Measurements from ENCODE around the gene CANX. TPM values are rescaled to one million over a fixed set of nuclear protein-coding genes. Genes with fewer than 3 reads are reported as not detected.
"Not testable (repeated sequence)": the region's sequence is repeated elsewhere in the genome, so short reads cannot be mapped to it uniquely, and the experiment has no call there.

The CANX gene
- total RNA-seq, 1 experiment from 2014 or later = 538 TPM

GRCh38 chr5:179680780-179681401, 17.9 kb upstream of the CANX start, which contains the start of gene CBY3:
Gene CBY3, minus strand, starts transcription at chr5:179681034. Its CDS starts 116 bp downstream, at chr5:179680918.
- H4K91ac ChIP-seq (ENCODE audit: insufficient read length, low read depth, low read length) = no peak within 1 kb of the TSS
- H3K18ac ChIP-seq (ENCODE audit: insufficient read length, low read depth, low read length) = no peak within 1 kb of the TSS
- Mint-ChIP-seq H3K9me3 (peaks cover 0 to 4% of the 10 kb centered on the region in 2 experiments; a peak in 2 of 5 replicates), H3K27ac (peak within 1 kb of the TSS in 1 of 3 experiments; percentile 25; a peak in 1 of 7 replicates), H3K36me3 (ENCODE audit: insufficient read depth in 1 of 3, low read depth in 3 of 3) (peaks cover 12 to 18% (median 18%) of the 10 kb centered on the region in 3 experiments), H3K4me1 (peaks cover 15 to 19% of the 10 kb centered on the region in 2 experiments), H3K27me3 (ENCODE audit: low read depth) (peaks cover 4% of the 10 kb centered on the region), H3K4me3 (peak within 1 kb of the TSS; percentile 39 to 42; a peak in 4 of 5 replicates)
- WGBS (ENCODE audit: extremely low coverage, insufficient read length, low lambda C conversion rate) = no CpG with 5 or more reads among the region's 5 CpGs
- no peak for DNase-seq
- H4K8ac ChIP-seq (replicated peaks; ENCODE audit: insufficient read length, low read depth, low read length) = no peak within 1 kb of the TSS
- H2AK5ac ChIP-seq (ENCODE audit: insufficient read length, low read length) = no peak within 1 kb of the TSS
- H2BK20ac ChIP-seq (ENCODE audit: low read depth, low read length, poor library complexity, severe bottlenecking) = no peak within 1 kb of the TSS
- H3K4me2 ChIP-seq (ENCODE audit: insufficient read depth, insufficient read length, low read length) = no peak within 1 kb of the TSS
- H3K23me2 ChIP-seq (ENCODE audit: insufficient read length, low read depth, low read length, poor library complexity, severe bottlenecking) = peaks cover 15% of the 10 kb centered on the region
- no peak within 1 kb of the TSS for H3K14ac ChIP-seq (ENCODE audit: insufficient read depth, low read length)
- no peak within 1 kb of the TSS for H3K27ac ChIP-seq (ENCODE audit: insufficient read length, low read depth, low read length)
- H3K4me1 ChIP-seq (ENCODE audit: insufficient read depth, low read length) = peaks cover 2% of the 10 kb centered on the region; the same call in 1 of the 2 replicates
- no peak within 1 kb of the TSS for H2BK120ac ChIP-seq (ENCODE audit: low read depth, low read length, poor library complexity, severe bottlenecking)
- H3K79me2 ChIP-seq (ENCODE audit: insufficient read depth, low read length) = no peaks in the 10 kb centered on the region
- H4K20me1 ChIP-seq (ENCODE audit: control insufficient read depth, insufficient read depth, insufficient read length) = no peaks in the 10 kb centered on the region
- H3K56ac ChIP-seq (ENCODE audit: insufficient read length, low read depth, low read length) = no peak within 1 kb of the TSS
- H2BK12ac ChIP-seq (ENCODE audit: insufficient read length, low read depth, low read length) = no peak within 1 kb of the TSS
- no peak within 1 kb of the TSS for H4K5ac ChIP-seq (ENCODE audit: insufficient read length, low read depth, low read length)
- no peak within 1 kb of the TSS for H3K9ac ChIP-seq (ENCODE audit: extremely low read depth, insufficient read length, low read length)
- H3K27me3 ChIP-seq (ENCODE audit: insufficient read depth, low read length) = no peaks in the 10 kb centered on the region
- no peak within 1 kb of the TSS for H3T11ph ChIP-seq (ENCODE audit: low read length)
- no peak within 1 kb of the TSS for H3K4ac ChIP-seq (ENCODE audit: low read depth, low read length)
- no peaks in the 10 kb centered on the region for H3K79me1 ChIP-seq (ENCODE audit: insufficient read depth, low read depth, low read length, poor library complexity, severe bottlenecking)
- no peaks in the 10 kb centered on the region for H3K9me3 ChIP-seq (ENCODE audit: control insufficient read depth, low read depth, low read length)
- H3K23ac ChIP-seq (ENCODE audit: insufficient read length, low read depth, low read length) = no peak within 1 kb of the TSS
- no peak within 1 kb of the TSS for H2AFZ ChIP-seq (ENCODE audit: low read length)
- H2BK5ac ChIP-seq (ENCODE audit: insufficient read length, low read length) = no peak within 1 kb of the TSS
- no peak for TF ChIP-seq CTCF (conservative IDR thresholded peaks at IDR 0.05)
- no peak within 1 kb of the TSS for H2BK15ac ChIP-seq (ENCODE audit: low read depth, low read length)

- not testable (repeated sequence) for H3K9me3 Mint-ChIP-seq; H3K9ac ChIP-seq (ENCODE audit: extremely low read depth, insufficient read length, low read length); H3K27ac Mint-ChIP-seq; H3K36me3 Mint-ChIP-seq (ENCODE audit: insufficient read depth in 1 of 3, low read depth in 3 of 3); H3K56ac ChIP-seq (ENCODE audit: insufficient read length, low read depth, low read length); H3K79me1 ChIP-seq (ENCODE audit: insufficient read depth, low read depth, low read length, poor library complexity, severe bottlenecking); H2BK120ac ChIP-seq (ENCODE audit: low read depth, low read length, poor library complexity, severe bottlenecking); H2BK20ac ChIP-seq (ENCODE audit: low read depth, low read length, poor library complexity, severe bottlenecking); H3K4me2 ChIP-seq (ENCODE audit: insufficient read depth, insufficient read length, low read length); H3K4ac ChIP-seq (ENCODE audit: low read depth, low read length); H2BK12ac ChIP-seq (ENCODE audit: insufficient read length, low read depth, low read length); DNase-seq; H3K18ac ChIP-seq (ENCODE audit: insufficient read length, low read depth, low read length); H3K27me3 ChIP-seq (ENCODE audit: insufficient read depth, low read length); H4K8ac ChIP-seq (replicated peaks; ENCODE audit: insufficient read length, low read depth, low read length); H2AFZ ChIP-seq (ENCODE audit: low read length); H3K14ac ChIP-seq (ENCODE audit: insufficient read depth, low read length); H2BK5ac ChIP-seq (ENCODE audit: insufficient read length, low read length); H4K20me1 ChIP-seq (ENCODE audit: control insufficient read depth, insufficient read depth, insufficient read length); H4K91ac ChIP-seq (ENCODE audit: insufficient read length, low read depth, low read length); H4K5ac ChIP-seq (ENCODE audit: insufficient read length, low read depth, low read length); H3K4me1 ChIP-seq (ENCODE audit: insufficient read depth, low read length); H3T11ph ChIP-seq (ENCODE audit: low read length); H2BK15ac ChIP-seq (ENCODE audit: low read depth, low read length); H3K4me1 Mint-ChIP-seq; H3K23ac ChIP-seq (ENCODE audit: insufficient read length, low read depth, low read length); H3K4me3 Mint-ChIP-seq; H3K79me2 ChIP-seq (ENCODE audit: insufficient read depth, low read length); H3K9me3 ChIP-seq (ENCODE audit: control insufficient read depth, low read depth, low read length); H3K27ac ChIP-seq (ENCODE audit: insufficient read length, low read depth, low read length); H2AK5ac ChIP-seq (ENCODE audit: insufficient read length, low read length); H3K23me2 ChIP-seq (ENCODE audit: insufficient read length, low read depth, low read length, poor library complexity, severe bottlenecking); H3K27me3 Mint-ChIP-seq (ENCODE audit: low read depth)
- WGBS (ENCODE audit: extremely low coverage, insufficient read length, low lambda C conversion rate) = no CpG with 5 or more reads among the region's 9 CpGs
These were observed 9.6 kb upstream of the CANX start for GRCh38 chr5:179689212-179689611.
